ENCODE results near the gene ADGRF1.

The ADGRF1 gene

DNA sequence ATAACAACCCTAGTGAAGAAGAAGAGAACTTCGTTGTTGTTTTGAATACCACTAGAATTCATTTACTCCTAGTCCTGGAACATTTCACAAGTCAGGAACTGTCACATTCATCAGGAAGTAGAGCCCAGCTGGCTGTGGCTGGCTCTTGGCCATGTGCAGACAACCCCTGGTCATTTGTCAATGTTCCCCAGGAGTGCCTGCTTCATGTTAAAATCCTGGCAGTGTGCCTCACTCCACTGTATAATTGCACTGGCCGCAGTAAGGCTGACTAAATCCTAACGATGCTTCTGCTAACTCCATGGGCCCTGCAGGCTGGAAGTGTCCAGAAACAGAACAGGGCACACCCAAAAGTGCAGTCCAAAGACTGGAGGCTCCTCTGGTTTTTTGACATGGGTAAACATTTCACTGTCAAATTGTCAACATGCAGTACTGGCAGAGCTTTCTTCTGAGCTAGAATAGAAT is 41.5 kb upstream of the ADGRF1 start:
- Histone ChIP-seq H3K4me3 (replicated peaks; ENCODE audit: low read depth, low read length) (no peak overlapping the region), H3K36me3 (ENCODE audit: control insufficient read depth, insufficient read depth, low read length) (no peaks in the 10 kb centered on the region), H3K27me3 (replicated peaks; ENCODE audit: control insufficient read depth, insufficient read depth, low read length) (no peaks in the 10 kb centered on the region; the same call in 1 of the 2 replicates)
- no peak for DNase-seq (ENCODE audit: extremely low read depth, insufficient read length)
- TF ChIP-seq, protein P1, sequence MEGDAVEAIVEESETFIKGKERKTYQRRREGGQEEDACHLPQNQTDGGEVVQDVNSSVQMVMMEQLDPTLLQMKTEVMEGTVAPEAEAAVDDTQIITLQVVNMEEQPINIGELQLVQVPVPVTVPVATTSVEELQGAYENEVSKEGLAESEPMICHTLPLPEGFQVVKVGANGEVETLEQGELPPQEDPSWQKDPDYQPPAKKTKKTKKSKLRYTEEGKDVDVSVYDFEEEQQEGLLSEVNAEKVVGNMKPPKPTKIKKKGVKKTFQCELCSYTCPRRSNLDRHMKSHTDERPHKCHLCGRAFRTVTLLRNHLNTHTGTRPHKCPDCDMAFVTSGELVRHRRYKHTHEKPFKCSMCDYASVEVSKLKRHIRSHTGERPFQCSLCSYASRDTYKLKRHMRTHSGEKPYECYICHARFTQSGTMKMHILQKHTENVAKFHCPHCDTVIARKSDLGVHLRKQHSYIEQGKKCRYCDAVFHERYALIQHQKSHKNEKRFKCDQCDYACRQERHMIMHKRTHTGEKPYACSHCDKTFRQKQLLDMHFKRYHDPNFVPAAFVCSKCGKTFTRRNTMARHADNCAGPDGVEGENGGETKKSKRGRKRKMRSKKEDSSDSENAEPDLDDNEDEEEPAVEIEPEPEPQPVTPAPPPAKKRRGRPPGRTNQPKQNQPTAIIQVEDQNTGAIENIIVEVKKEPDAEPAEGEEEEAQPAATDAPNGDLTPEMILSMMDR (IDR thresholded peaks at IDR 0.05; ENCODE audit: insufficient read depth, low read length, poor library complexity, severe bottlenecking) = no peak

DNA sequence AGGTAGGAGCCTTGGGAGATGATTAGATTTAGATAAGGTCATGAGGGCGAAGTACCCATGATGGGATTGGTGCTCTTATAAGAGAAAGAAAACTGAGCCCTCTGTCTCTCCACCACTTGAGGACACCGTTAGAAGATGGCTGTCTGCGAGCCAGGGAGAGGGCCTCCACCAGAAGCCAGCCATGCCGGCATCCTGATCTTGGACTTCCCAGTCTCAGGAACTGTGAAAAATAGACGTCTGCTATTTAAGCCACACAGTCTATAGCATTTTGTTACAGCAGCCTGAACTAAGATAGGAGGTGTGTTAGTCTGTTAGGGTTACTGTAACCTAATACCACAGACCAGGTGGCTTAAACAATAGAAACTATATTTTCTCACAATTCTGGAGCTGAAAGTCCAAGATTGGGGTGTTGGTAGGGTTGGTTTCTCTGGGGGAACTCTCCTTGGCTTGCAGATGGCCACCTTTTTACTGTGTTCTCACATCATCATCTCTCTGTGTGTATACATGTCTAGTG is 38.0 kb upstream of the ADGRF1 start:
- TF ChIP-seq, protein P1 (IDR thresholded peaks at IDR 0.05; ENCODE audit: insufficient read depth, low read length, poor library complexity, severe bottlenecking) = no peak
- H3K4me3 ChIP-seq (replicated peaks; ENCODE audit: low read depth, low read length) = no peak overlapping the region

DNA sequence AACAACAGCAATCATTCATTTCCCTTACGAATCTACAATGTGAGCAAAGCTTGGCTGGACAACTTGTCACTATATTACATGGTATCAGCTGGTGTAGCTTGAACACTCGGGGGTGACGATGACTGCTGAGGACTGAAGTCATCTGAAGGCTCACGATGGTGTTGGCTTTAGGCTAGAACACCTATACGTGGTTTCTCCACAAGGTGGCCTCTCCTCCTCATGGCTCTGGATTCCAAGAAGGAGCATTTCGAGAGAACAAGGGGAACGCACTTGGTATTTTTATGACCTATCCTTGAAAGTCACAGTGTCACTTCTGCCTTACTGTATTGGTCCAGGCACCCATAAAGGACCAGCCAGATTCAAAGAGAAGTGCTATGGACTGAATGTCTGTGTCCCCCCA is 37.5 kb upstream of the ADGRF1 start:
- H3K27me3 ChIP-seq (replicated peaks; ENCODE audit: control insufficient read depth, insufficient read depth, low read length) = no peaks in the 10 kb centered on the region; the same call in 1 of the 2 replicates
- no peak overlapping the region for H3K4me3 ChIP-seq (replicated peaks; ENCODE audit: low read depth, low read length)
- DNase-seq (ENCODE audit: extremely low read depth, insufficient read length) = no peak
- no peaks in the 10 kb centered on the region for H3K36me3 ChIP-seq (ENCODE audit: control insufficient read depth, insufficient read depth, low read length)
- TF ChIP-seq, protein P1 (IDR thresholded peaks at IDR 0.05; ENCODE audit: insufficient read depth, low read length, poor library complexity, severe bottlenecking) = no peak

More for the DNA sequence above, 38.0 kb upstream of the ADGRF1 start:
- no peaks in the 10 kb centered on the region; the same call in 1 of the 2 replicates for H3K27me3 ChIP-seq (replicated peaks; ENCODE audit: control insufficient read depth, insufficient read depth, low read length)
- no peak for DNase-seq (ENCODE audit: extremely low read depth, insufficient read length)
- H3K36me3 ChIP-seq (ENCODE audit: control insufficient read depth, insufficient read depth, low read length) = no peaks in the 10 kb centered on the region

DNA sequence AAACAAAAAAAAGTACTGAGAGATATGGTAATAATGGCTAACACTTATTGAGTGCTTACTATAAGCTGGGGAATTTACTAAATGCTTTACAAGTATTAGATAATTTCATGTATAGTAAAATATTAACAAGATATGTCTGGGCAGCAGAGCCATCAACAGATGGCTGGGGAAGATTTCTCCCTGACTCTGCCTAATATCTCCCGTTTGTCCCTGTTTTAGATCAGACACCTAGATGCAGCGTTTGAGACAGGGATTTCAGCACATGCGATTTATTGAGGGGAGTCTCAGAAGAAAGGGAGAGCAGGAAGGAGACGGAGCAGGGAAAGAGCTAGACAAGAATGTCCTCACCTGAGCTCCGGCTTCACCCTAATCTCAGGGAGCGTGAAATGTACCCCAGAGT is 36.9 kb upstream of the ADGRF1 start:
- H3K27me3 ChIP-seq (replicated peaks; ENCODE audit: control insufficient read depth, insufficient read depth, low read length) = no peaks in the 10 kb centered on the region
- TF ChIP-seq, protein P1 (IDR thresholded peaks at IDR 0.05; ENCODE audit: insufficient read depth, low read length, poor library complexity, severe bottlenecking) = no peak
- H3K4me3 ChIP-seq (replicated peaks; ENCODE audit: low read depth, low read length) = no peak overlapping the region
- H3K36me3 ChIP-seq (ENCODE audit: control insufficient read depth, insufficient read depth, low read length) = no peaks in the 10 kb centered on the region
- no peak for DNase-seq (ENCODE audit: extremely low read depth, insufficient read length)

DNA sequence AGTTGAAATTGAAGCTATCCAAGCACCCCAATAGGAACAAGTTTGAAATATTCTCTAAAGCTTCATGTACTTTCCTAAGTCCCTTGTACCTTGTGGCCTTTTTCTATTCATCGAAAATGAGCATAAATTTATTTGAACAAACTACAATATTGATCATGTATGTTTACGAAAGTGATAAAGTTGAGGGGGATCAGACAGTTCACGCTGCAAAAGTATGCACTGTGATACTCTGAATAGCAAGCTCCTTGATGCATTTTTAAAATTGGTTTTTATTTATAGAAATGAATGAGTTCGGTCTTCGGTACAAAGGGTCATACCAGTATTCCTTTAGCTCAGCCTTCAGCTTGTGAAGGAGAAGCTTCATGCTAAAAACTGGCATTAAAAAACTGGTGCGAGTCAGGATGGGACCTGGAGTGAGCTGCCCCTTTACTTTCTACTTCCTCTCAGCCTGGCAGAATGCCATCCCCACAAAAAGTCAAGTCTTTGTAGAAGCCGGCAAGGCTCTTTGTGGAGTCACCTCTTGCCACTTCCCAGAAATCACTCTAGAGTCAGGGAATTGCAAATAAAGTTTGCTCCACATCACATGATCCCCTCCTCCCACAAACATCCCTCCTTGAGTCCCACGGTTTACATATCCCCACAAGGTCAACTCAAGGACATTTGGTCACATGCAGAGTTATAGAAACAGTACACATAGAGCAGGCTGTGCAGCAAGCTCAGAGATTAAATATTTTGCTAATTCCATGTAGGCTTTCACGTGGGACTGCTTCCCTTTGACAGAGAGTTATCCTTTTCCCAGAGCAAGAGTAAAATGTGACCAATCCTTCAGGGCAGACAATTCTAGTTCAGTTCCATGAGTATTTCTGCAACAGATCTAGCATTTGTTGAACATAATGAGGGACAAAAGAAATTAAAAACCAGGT is 34.6 kb upstream of the ADGRF1 start:
- Histone ChIP-seq H3K27me3 (replicated peaks; ENCODE audit: control insufficient read depth, insufficient read depth, low read length) (no peaks in the 10 kb centered on the region), H3K36me3 (ENCODE audit: control insufficient read depth, insufficient read depth, low read length) (no peaks in the 10 kb centered on the region), H3K4me3 (replicated peaks; ENCODE audit: low read depth, low read length) (no peak overlapping the region)
- TF ChIP-seq, protein P1 (IDR thresholded peaks at IDR 0.05; ENCODE audit: insufficient read depth, low read length, poor library complexity, severe bottlenecking) = no peak
- no peak for DNase-seq (ENCODE audit: extremely low read depth, insufficient read length)
